ENCODE results near the gene GATA6. TPM values are rescaled to one million over a fixed set of nuclear protein-coding genes. Genes with fewer than 3 reads are reported as not detected.

The GATA6 gene
- total and polyA plus RNA-seq, 2 of the 13 experiments (the other 11 are each of a cell fraction or from before 2014, with no cell fraction given) = 0.84 to 3.2 TPM

DNA sequence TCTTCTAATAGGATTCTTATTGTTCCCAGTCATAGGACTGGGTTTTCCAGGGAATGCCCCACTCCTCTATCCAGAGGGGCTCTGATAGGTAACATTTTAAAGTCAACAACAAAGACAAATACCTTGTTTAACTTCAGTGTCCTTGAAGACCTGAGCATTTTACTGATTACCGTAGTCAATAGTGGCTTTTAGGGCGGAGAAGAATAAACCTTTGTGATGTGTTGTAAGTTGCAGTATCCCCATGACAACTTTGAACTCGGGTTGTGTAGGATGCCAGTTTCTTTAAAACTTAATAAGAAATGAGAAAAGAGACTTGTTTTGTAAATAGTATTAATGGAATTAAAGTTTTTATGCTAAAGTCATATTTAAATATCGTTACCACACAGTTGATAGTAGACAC is 6.0 kb downstream of the GATA6 start (continued):
- no peak for TF ChIP-seq LRRFIP1 (CRISPR knock-in tag; conservative IDR thresholded peaks at IDR 0.05)
- no peak for TF ChIP-seq KIAA2018 (CRISPR knock-in tag; IDR thresholded peaks at IDR 0.05; ENCODE audit: borderline replicate concordance)
- TF ChIP-seq, protein P1, sequence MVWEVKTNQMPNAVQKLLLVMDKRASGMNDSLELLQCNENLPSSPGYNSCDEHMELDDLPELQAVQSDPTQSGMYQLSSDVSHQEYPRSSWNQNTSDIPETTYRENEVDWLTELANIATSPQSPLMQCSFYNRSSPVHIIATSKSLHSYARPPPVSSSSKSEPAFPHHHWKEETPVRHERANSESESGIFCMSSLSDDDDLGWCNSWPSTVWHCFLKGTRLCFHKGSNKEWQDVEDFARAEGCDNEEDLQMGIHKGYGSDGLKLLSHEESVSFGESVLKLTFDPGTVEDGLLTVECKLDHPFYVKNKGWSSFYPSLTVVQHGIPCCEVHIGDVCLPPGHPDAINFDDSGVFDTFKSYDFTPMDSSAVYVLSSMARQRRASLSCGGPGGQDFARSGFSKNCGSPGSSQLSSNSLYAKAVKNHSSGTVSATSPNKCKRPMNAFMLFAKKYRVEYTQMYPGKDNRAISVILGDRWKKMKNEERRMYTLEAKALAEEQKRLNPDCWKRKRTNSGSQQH (CRISPR knock-in tag; IDR thresholded peaks at IDR 0.05; ENCODE audit: low read depth) = no peak
- TF ChIP-seq ZMAT3 (CRISPR knock-in tag; conservative IDR thresholded peaks at IDR 0.05) = no peak
- no peak for TF ChIP-seq WIZ (CRISPR knock-in tag; IDR thresholded peaks at IDR 0.05)
- TF ChIP-seq, protein P2, sequence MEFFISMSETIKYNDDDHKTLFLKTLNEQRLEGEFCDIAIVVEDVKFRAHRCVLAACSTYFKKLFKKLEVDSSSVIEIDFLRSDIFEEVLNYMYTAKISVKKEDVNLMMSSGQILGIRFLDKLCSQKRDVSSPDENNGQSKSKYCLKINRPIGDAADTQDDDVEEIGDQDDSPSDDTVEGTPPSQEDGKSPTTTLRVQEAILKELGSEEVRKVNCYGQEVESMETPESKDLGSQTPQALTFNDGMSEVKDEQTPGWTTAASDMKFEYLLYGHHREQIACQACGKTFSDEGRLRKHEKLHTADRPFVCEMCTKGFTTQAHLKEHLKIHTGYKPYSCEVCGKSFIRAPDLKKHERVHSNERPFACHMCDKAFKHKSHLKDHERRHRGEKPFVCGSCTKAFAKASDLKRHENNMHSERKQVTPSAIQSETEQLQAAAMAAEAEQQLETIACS (CRISPR knock-in tag; IDR thresholded peaks at IDR 0.05) = no peak
- no peak for TF ChIP-seq CBFB (CRISPR knock-in tag; IDR thresholded peaks at IDR 0.05)
- TF ChIP-seq E2F5 (CRISPR knock-in tag; conservative IDR thresholded peaks at IDR 0.05) = no peak
- TF ChIP-seq ZSCAN20 (CRISPR knock-in tag; IDR thresholded peaks at IDR 0.05; ENCODE audit: borderline replicate concordance) = no peak
- TF ChIP-seq DZIP1 (CRISPR knock-in tag; IDR thresholded peaks at IDR 0.05) = no peak
- no peak for TF ChIP-seq NONO (IDR thresholded peaks at IDR 0.05)
- TF ChIP-seq NONO (CRISPR knock-in tag; conservative IDR thresholded peaks at IDR 0.05) = no peak
- TF ChIP-seq ETV5 (CRISPR knock-in tag; IDR thresholded peaks at IDR 0.05; ENCODE audit: borderline replicate concordance) = no peak
